Peyer's patch (tissue), 4 donors: ENCODE measurements around the gene ACTR1B.

Source experiments
- POLR2A ChIP-seq, 2 donors: fragments of 450-650 bp; IDR thresholded peaks; one replicate each; pipeline ENCODE4 v1.5.1; 2017; ENCODE audit warnings: antibody characterized with exemption in 2 of 2, mild to moderate bottlenecking in 2 of 2, moderate library complexity in 2 of 2
- TF ChIP-seq, protein P1 (sequence below), 6 experiments: fragments of 450-650 bp in 4 of 6; fragments of 200-600 bp in 2 of 6; sonication (generic) in 1 of 6; IDR thresholded peaks; one replicate each; pipeline ENCODE4 v1.5.1; 2017 to 2019; ENCODE audit warnings: antibody characterized with exemption in 6 of 6, mild to moderate bottlenecking in 3 of 6, moderate library complexity in 1 of 6

DNA sequence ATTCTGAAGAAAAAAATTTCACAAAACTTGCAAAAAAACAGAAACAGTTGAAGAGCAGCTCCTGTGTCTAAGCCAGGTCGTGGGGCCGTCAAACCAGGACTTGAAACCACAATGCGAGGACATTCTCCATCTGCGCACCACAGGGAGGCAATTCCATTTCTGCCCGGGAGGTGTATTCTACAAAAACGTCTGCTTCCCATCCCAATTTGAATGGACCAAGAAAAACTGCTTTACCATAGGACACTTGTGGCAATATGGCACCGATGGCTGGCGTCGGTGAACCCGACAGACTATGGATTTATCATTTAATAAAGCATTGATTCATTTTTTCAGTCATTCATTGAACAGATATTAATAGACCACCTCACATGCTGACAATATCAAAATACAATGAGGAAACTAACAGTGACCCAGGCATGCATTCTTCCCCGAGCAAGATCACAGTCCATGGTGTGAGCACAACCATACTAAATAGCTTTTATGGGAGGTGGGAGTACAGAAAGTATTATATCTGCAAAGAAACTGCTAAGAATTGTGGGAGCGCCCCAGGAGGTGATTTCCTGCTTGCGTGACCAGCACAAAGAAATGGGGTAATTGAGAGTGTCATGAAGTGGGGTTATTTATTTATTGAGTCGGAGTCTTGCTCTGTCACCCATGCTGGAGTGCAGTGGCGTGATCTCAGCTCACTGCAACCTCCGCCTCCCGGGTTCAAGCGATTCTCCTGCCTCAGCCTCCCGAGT is 39.1 kb upstream of the ACTR1B start:
- TF ChIP-seq, protein P1, sequence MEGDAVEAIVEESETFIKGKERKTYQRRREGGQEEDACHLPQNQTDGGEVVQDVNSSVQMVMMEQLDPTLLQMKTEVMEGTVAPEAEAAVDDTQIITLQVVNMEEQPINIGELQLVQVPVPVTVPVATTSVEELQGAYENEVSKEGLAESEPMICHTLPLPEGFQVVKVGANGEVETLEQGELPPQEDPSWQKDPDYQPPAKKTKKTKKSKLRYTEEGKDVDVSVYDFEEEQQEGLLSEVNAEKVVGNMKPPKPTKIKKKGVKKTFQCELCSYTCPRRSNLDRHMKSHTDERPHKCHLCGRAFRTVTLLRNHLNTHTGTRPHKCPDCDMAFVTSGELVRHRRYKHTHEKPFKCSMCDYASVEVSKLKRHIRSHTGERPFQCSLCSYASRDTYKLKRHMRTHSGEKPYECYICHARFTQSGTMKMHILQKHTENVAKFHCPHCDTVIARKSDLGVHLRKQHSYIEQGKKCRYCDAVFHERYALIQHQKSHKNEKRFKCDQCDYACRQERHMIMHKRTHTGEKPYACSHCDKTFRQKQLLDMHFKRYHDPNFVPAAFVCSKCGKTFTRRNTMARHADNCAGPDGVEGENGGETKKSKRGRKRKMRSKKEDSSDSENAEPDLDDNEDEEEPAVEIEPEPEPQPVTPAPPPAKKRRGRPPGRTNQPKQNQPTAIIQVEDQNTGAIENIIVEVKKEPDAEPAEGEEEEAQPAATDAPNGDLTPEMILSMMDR (IDR thresholded peaks at IDR 0.05), result no peak
- TF ChIP-seq POLR2A (IDR thresholded peaks at IDR 0.05), result no peak
